Dedifferentiated amniotic fluid mesenchymal stem cell (primary cell): ENCODE results near the gene CNTN4.

ENCODE experiments used
- DNase-seq: peaks from one replicate; pipeline ENCODE4 v3.0.0-alpha.2; 2016; ENCODE audit errors: extremely low spot score

The CNTN4 gene

DNA sequence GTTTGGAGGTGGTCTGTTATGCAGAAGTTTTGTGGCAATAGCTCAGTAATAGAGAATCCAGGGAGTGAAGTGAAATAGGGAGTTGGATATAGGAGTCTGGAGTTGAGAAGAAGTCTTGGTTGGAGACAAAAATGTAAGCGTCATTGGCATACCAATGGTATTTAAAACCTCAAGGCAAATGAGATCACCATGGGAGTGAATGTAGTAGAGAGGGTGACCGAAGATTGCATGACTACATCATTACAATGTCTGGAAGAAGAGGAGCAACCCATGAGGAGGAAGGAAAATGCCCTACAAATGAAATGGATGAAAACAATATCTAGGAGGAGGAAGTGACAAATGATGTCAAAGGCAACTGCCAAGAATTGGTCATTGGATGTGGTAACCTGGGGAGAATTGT, 54.4 kb downstream of the CNTN4 start:
- no peak for DNase-seq

DNA sequence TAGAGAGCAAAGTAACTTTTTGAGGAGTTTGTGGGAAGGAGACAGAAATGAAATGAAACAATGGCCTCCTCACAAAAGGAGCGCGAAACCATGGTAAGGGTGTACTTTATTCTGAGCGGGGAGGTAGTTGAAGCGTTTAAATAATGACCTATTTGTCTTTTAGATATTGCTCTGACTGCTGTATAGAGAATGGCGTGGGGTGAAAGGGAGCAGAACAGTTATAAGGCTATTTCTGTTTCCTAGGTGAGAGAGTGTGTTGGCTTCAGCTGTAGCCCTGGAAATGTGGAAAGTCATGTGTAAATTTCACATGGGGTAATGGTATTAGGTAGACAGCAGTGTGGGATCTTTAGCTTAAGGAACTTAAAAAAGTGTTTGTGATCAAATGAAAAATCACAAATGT, 54.9 kb downstream of the CNTN4 start:
- no peak for DNase-seq

DNA sequence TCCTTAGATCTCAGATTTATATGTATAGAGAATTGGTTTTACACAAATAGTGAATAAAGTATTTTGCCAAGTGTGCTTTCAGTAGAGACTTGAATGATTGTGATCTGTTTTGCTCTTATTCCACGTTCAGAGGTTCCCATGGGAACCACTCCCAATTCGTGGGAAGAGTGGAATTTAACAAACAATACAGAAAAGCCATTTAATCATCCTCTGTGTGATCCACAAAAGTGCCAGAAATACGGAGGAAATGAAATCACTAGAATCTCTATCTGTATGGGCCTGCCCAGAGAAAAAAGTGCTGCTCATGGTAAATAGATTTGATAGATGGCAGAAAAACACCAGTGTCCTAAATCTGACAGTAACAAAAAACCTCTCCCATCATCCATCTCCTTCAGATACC, 56.0 kb downstream of the CNTN4 start:
- DNase-seq = no peak

DNA sequence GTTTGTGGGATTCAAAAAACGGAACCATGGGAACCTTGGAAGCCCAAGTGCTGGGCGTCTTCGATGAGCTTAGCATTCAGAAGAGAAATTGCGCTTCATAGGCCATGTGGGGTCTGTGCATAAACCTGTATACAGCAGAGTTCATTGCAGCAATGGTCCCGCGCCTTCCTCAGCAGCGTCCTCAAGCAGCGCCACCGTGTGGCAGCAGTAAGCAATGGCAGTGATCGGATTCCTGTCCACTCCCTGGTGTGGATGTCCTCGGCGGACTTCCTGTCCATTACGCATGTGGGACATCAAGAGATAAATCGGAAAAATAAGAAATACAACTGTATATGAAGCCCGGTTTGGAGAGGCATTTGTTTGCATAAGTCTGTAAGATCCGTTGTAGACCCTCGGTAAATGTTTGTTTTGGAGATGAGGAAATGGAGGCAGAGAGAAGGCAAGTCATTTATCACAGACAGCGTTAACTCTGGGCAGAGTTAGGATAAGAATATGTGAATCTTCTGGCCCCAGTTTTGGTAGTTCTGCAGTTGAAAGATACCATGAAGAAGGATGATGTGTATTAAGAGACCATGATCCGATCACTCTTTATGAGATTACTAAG, 57.7 kb downstream of the CNTN4 start:
- no peak for DNase-seq

DNA sequence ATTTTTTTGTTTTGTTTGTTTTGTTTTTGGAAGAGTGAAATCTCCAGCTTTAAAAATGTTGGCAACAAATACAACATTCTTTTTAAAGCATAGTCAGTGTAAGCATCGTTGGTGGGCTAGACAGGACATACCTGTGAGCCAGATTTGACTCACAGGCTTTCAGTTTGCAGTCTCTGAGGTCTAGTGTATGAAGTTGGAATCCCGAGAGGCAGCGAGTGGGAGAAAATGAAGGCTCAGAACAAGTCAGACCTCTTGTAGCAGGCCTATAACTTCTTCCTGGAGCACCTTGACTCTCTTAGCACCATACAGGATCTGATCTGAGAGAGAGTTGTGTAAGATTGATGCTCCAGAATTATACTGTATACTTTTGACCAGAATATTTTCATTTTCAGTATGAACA, 60.2 kb downstream of the CNTN4 start:
- DNase-seq = no peak

DNA sequence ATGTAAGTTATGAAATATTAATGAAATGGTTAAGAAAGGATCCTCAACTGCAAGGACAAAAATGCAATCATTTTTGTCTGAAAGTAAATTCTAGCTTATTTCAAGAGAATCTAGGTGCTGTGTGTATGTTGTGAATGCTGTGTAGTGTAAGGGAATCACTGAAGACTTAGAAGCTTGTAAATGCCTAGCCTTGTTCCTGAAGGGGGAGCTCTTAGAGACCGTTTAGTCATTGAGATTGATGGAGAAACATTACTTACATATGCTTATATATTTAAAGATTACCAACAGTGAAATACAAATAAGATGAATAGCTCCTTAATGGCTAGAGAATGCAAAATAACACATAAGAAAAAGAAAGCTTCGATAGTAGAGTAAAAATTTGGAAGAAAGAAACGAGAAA, 67.9 kb downstream of the CNTN4 start:
- no peak for DNase-seq

DNA sequence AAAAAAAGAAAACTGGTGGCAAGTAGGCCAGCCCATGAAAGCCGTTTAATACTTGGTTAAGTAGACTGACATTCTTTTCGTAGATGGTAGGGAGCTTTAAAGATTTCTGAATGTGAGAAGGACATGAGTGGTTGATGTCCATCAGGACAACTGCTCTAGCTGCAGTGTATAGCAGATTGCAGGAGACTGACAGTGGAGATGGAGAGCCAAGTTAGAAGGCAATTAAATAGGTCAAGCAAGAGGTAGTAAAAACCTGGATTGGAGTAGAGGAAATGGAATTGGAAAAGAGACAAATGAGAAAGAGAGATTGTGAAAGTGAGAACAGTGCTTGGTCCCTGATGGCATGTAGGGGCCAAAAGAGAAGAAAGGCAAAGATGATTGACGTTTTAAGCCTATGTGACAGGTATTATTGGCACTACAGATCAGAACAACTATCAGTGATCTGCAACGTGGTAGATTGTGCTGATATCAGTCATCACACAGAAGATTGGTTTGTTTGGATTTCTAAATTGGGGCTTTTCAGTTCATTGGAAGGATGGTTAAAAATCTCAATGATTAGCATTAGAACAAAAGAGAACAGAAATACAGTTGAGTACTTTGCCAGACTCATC, 74.0 kb downstream of the CNTN4 start:
- no peak for DNase-seq

DNA sequence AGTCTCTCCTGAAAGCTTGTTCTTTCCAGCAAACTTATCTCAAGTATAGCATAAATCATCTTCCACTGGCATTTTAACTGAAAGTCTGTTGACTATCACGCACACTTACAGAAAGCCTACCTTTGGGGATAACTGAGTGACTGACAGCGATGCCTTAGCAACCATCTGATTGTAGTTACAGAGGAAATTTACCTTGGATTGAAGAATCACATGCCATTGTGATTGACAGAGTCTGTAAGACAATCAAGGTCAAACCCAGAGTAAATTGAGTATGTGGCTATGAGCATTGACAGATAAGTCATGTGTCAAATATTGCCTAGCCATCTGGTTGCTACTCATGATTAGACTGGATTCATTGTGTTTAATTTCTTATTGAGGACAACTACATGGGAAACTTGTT, 82.0 kb downstream of the CNTN4 start:
- DNase-seq = no peak

DNA sequence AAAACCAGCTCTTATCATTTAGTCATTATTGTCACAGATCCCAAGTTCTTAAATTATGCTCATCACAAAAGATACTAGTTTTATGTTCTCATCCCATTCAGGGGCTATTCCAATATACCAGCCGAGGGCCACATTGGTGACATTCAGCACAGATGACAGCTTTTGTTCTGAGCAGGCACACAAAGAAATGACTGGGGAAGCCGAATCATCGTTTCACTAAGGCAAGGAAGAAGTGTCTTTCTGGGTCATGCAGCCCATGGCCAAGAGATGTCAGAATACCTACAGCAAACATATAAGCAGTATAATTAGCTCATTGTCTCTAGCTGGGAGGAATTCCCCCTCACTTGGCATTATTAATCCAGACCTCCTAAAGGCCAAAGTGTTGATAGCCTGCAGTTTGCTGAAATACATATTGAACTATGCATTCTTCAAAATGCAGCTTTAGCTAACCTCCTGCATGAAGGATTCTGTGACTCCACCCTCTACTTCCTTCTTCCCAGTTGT, 100.2 kb downstream of the CNTN4 start:
- no peak for DNase-seq

DNA sequence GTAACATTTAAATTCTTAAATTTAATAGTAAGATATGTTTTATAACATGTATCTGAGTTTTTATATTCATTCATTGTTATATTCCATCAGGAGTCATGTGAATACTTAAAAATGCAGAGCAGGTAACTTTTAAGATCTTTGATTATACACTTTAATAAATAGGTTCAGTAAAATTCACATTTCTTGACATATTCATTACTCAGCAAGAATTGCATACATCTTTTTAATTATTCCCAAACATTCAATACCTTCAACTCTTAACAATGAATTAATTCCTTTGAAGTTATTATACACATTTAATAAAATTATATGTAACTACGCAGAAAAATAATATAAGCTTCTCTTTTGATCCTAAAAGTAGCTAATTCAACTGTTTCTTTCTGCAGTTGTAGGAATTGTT, 105.4 kb downstream of the CNTN4 start:
- no peak for DNase-seq

DNA sequence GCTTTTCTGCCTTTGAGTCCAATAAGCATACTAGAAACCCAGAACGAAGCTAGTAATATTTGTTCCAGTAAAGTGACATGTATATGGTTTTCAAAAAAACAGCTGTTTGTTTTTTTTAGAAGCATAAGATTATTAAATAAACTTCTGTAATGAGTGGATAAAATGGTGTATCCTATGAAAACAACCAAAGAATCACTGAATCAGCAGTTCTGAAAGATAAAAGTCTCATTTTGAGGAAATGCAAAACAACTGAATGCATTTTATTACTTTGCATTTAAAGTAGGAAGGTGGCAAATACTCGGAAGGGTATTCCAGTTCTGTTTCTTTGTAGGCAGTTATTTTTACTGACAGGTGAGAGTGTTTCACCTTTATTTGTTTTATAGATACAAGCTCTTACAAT, 107.0 kb downstream of the CNTN4 start:
- DNase-seq = no peak

DNA sequence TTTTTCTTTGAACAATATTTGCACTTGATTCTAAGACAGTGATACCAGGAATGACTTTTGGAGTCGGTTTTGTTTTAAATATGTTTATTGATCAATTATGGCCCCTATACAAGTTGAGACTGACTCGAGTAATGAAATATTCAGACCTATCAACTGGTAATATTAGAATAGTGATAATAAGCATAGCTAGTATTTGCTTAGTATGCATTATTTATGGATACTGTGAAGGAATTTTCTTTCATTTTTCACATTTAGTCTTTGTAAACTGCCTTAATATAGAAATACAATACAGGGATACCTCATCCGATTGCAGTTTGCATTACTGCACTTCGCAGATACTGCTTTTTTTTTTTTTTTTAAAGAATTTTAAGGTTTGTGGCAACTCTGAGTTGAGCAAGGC, 107.9 kb downstream of the CNTN4 start:
- DNase-seq = no peak

DNA sequence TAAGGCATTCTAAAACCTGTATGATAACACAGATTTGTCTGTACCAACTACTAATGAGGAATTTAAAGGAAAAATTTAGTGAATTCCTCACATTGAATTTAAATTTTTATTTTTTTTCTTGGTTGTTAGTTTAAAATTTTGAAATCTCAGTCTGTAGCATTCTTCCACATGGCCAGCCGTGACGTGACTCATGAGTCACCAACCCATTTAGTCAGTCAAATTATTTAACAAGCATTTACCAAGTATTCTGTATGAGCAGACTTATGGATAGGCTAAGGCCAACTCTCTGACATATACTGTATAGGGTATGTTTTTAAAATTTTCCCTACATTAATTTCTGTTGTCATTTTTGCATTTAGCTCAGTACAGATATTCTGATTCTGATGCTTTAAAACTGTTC, 112.9 kb downstream of the CNTN4 start:
- DNase-seq = no peak

DNA sequence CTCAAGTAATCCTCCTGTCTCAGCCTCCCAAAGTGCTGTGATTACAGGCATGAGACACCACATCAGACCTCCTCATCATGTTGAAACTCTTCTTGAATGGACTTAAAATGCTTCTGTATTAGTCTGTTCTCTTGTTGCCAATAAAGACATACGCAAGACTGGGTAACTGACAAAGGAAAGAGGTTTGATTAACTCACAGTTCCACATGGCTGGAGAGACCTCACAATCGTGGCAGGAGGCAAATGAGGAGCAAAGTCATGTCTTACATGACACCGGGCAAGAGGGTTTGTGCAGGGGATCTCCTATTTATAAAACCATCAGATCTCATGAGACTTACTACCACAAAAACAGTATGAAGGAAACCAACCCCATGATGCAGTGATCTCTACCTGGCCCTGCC, 113.5 kb downstream of the CNTN4 start:
- no peak for DNase-seq

DNA sequence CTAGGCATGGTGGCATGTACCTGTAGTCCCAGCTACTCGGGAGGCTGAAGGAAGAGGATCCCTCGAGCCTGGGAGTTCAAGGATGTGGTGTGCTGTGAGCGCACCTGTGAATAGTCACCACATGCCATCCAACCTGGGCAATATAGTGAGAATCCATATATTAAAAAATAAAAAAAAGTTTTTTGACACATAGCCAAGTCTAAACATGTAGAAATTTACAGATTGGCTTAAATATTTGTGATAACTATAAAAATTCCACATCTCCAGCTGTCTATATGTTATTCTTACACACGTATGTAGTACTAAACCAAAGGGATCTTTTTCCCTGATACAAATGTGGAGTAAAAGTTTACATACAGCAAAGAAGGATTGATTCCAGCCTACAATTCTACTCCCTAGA, 119.7 kb downstream of the CNTN4 start:
- DNase-seq = no peak

DNA sequence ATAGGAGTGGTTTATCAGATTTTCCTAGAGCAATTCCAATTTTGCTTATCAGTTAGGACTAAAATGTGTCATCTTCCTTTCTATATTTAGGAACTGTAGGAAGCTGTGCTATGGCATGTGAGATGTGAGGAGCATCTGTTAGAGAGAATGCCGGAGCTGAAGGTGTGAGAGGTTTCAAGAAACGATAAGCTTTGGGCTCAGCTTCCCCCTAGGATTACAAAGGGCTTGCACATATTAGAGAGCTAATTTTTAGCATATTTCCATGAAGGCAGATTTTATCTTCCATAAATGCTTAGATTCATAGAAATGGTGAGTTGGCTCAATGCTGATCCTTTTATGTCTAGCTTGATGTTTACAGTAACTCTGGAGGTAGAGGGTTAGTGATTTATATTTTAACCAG, 120.2 kb downstream of the CNTN4 start:
- no peak for DNase-seq

DNA sequence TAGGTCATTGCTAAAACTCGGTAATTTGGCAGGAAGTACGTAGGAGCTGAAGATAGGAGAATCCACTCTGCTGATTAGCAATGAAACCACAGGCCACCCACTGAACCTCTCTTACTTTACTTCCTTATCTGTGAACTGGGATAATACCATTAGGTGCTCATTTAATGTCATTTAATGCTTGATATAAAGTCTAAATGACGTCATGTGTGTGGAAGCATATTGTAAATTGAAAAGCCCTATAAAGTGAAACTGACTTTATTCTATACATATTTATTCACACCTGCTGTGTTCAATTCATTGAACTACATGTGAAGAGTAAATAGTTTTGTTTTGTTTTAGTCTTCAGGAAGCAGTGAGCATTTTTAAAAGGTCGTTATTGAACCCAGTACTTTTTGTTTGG, 137.5 kb downstream of the CNTN4 start:
- DNase-seq = no peak

DNA sequence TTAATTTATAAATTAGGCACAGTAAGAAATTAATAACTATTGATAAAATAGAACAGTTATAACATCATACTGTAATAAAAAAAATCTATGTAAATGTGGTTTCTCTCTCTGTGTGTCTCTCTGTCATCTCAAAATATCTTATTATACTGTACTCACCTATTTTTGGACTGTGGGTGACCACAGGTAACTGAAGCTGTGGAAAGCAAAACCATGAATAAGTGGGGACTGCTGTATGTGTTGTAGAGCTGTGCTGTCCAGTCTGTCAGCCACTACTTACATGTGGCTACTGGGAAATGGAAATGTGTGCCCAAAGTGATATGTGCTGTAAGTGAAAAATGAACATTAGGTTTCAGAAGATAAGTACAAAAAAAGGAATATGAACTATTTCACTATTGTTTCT, 145.5 kb downstream of the CNTN4 start:
- DNase-seq = no peak

DNA sequence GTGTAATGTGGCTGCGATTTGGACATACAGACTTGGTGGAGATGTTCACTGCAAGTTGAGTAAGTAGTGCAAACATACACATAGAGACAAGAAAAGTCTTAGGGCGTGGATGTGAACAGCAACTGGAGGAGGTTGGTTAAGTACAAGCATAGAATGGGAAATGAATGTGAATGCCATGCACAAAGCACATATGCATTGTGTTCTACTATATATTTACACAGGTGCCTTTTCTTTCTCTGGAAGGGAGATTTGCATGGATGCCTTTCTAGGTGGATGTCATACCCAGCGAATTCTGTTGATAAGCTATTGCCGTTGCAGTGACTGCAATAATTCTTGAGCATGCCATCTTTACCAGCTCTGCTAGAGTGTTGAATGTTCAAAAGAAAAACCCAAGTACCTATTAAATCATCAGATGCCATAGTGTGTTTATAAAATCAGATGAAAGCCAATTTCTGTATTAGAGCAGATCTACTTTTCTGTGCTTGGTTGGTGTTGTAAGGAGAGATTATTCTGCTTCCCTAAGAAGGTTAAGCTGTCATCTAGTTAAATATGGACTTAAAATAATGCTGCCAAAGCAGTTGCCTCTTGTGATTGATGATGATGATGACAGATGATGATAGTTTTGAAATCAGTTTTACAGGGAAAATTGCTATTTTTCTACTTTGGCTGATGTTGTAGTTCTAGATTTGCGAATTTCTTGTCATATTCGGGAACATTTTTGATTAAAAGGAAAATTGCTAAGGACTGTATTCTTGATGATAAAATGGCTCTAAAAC, 148.4 kb downstream of the CNTN4 start:
- DNase-seq = no peak

DNA sequence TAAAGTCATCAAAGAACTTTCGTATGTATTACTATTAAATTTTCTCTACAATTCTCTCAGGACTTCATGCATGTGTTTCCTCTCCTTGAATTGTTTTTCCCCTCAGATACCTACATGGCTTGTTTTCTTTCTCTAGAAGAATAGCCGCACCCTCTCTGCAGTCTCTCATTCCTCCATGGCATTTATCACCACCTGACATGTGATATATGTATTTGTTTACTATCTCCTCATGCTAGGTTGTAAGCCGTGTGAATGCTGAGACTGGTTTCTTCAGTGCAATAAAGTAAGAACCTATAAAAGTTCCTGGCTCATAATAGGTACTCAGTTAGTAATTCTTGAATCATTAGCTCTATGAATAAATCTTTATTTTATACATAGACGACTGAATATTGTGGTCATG, 149.2 kb downstream of the CNTN4 start:
- no peak for DNase-seq

DNA sequence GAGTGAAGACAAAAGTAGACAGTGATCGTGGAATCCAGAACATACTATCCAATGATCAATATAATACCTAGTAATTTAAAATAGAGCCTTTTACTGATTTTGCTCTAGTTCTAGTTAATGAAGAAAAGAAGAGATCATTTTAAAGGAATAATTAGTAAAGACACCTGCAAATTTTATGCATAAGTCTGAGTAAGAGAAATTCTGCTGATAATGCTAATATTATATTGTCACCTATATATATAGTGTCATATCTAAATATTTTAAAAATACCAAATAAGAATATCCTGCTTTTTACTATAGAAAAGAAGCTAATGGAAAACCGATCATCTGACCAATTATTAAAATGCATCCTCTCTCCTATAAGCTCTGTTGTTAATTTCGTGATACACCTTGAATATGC, 152.1 kb downstream of the CNTN4 start:
- DNase-seq = no peak

DNA sequence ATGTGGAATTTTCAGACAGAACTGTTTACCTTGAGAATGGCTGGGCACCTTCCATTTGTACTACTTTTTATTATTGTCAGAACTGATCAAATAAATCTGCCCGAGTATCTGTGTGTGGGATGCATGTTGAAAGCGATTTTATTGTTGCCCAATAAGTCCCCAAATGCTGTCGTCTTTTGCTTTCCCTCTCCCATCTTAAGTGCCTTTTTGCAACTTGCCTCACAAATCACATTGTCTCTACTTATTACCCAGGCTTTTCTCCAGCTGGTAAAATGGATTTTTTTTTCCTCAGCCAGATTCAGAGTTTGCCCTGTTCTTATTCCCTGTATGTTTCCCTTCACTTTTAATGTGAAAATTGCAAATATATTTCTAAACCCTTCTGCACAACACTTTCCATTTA, 163.1 kb downstream of the CNTN4 start:
- no peak for DNase-seq

DNA sequence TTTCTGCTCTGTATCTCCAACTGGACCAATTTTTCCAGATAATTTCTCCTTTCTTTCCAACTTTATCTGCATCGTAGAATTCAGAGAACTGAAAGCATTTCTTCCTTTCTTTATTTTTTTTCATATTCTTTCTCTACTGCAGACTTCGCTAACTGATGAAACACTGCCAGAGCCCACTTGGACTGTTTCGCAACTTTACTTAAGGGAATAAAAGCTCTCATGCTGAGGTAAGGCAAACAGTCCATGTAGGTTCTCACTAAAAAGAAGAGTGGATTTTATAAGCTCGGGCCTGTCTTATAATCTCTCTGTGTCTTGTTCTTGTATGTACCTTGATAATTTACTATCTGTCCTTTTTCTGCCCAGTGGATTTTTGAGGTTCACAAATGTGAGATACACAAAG, 163.5 kb downstream of the CNTN4 start:
- no peak for DNase-seq
